ENCODE results near the gene DSCAML1. TPM values are rescaled to one million over a fixed set of nuclear protein-coding genes. Genes with fewer than 3 reads are reported as not detected.

Gene DSCAML1
- total RNA-seq, 6 donors from 2014 or later: 0.30 to 3.1 (median 1.3) TPM

DNA sequence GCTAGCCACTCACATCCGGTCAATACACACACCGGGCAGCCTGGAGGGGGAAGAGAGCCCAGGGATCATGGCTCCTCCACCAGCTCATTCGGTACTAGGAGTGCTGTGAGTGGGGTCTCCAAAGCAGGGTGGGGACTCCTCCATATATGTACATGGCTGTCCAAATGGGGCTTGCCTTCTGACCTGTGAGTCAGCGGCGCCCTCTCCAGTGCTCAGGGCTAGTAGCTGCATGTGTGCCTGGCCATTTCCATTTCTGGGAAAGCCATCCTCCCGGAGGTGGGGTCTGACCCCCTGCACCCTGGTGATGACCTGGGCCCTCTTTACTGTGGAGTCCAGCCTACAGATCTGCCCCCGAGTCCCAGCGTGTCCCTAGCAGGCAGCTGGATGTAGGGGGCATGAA is 287.5 kb downstream of the DSCAML1 start:
- Histone ChIP-seq H3K27ac (no peak overlapping the region), H3K4me3 (no peak overlapping the region), H3K36me3 (no peaks in the 10 kb centered on the region), H3K4me1 (peaks cover 0 to 11% (median 5%) of the 10 kb centered on the region in 4 donors), H3K27me3 (no peaks in the 10 kb centered on the region), H3K9me3 (no peaks in the 10 kb centered on the region)
- no peak for ATAC-seq (ENCODE audit: low FRiP score in 2 of 2)
- no peak for TF ChIP-seq EP300 (IDR thresholded peaks at IDR 0.05)
- no peak for TF ChIP-seq POLR2A (IDR thresholded peaks at IDR 0.05)
- no peak for TF ChIP-seq POLR2AphosphoS5 (IDR thresholded peaks at IDR 0.05)
- TF ChIP-seq, protein P1, sequence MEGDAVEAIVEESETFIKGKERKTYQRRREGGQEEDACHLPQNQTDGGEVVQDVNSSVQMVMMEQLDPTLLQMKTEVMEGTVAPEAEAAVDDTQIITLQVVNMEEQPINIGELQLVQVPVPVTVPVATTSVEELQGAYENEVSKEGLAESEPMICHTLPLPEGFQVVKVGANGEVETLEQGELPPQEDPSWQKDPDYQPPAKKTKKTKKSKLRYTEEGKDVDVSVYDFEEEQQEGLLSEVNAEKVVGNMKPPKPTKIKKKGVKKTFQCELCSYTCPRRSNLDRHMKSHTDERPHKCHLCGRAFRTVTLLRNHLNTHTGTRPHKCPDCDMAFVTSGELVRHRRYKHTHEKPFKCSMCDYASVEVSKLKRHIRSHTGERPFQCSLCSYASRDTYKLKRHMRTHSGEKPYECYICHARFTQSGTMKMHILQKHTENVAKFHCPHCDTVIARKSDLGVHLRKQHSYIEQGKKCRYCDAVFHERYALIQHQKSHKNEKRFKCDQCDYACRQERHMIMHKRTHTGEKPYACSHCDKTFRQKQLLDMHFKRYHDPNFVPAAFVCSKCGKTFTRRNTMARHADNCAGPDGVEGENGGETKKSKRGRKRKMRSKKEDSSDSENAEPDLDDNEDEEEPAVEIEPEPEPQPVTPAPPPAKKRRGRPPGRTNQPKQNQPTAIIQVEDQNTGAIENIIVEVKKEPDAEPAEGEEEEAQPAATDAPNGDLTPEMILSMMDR (IDR thresholded peaks at IDR 0.05): no peak
- DNase-seq: no peak
- WGBS, 2 donors: 75 to 79% methylated on average over 4 to 8 of the region's 8 CpGs

- DNase-seq (no peak), ATAC-seq (ENCODE audit: low FRiP score in 2 of 2) (no peak)
- no peak overlapping the region for H3K27ac ChIP-seq
- H3K36me3 ChIP-seq: peaks cover 0 to 3% (median 0%) of the 10 kb centered on the region in 4 donors
- TF ChIP-seq EP300 (IDR thresholded peaks at IDR 0.05) (no peak), POLR2AphosphoS5 (IDR thresholded peaks at IDR 0.05) (no peak), POLR2A (IDR thresholded peaks at IDR 0.05) (no peak)
- TF ChIP-seq, protein P1 (IDR thresholded peaks at IDR 0.05): no peak
- H3K27me3 ChIP-seq: no peaks in the 10 kb centered on the region
- no peak overlapping the region for H3K4me3 ChIP-seq
- 75 to 89% methylated on average over 4 to 6 of the region's 6 CpGs for WGBS, 2 donors
- peaks cover 0 to 5% (median 4%) of the 10 kb centered on the region in 4 donors for H3K4me1 ChIP-seq
- H3K9me3 ChIP-seq: no peaks in the 10 kb centered on the region
Measured at GRCh38 chr11:117506971-117507370, 290.0 kb downstream of the DSCAML1 start.

- Histone ChIP-seq H3K4me1 (no peaks in the 10 kb centered on the region), H3K9me3 (no peaks in the 10 kb centered on the region), H3K36me3 (peaks cover 0 to 3% (median 0%) of the 10 kb centered on the region in 4 donors), H3K4me3 (no peak overlapping the region), H3K27ac (no peak overlapping the region), H3K27me3 (no peaks in the 10 kb centered on the region)
- 86 to 92% methylated on average over 15 to 27 of the region's 27 CpGs for WGBS, 2 donors
- TF ChIP-seq, protein P1 (IDR thresholded peaks at IDR 0.05): no peak
- TF ChIP-seq POLR2A (IDR thresholded peaks at IDR 0.05) (no peak), POLR2AphosphoS5 (IDR thresholded peaks at IDR 0.05) (no peak), EP300 (IDR thresholded peaks at IDR 0.05) (no peak)
- ATAC-seq (ENCODE audit: low FRiP score in 2 of 2) (no peak), DNase-seq (no peak)
Measured at GRCh38 chr11:117505285-117505970, 291.6 kb downstream of the DSCAML1 start.

- no peaks in the 10 kb centered on the region for H3K4me1 ChIP-seq
- WGBS, 2 donors: 74 to 77% methylated on average over 9 to 10 of the region's 10 CpGs
- H3K36me3 ChIP-seq: peaks cover 0 to 3% (median 0%) of the 10 kb centered on the region in 4 donors
- no peak overlapping the region for H3K27ac ChIP-seq
- DNase-seq (no peak), ATAC-seq (ENCODE audit: low FRiP score in 2 of 2) (no peak)
- TF ChIP-seq, protein P1 (IDR thresholded peaks at IDR 0.05): no peak
- TF ChIP-seq POLR2A (IDR thresholded peaks at IDR 0.05): no peak
- no peak for TF ChIP-seq EP300 (IDR thresholded peaks at IDR 0.05)
- TF ChIP-seq POLR2AphosphoS5 (IDR thresholded peaks at IDR 0.05): no peak
- no peak overlapping the region for H3K4me3 ChIP-seq
- H3K9me3 ChIP-seq: no peaks in the 10 kb centered on the region
- H3K27me3 ChIP-seq: no peaks in the 10 kb centered on the region
Measured at GRCh38 chr11:117502779-117503100, 294.3 kb downstream of the DSCAML1 start.

All from upper lobe of left lung (tissue), 6 donors.